Endothelial cell of umbilical vein (primary cell): Measurements from ENCODE around the gene C1orf174. TPM values are rescaled to one million over a fixed set of nuclear protein-coding genes. Genes with fewer than 3 reads are reported as not detected.

Experiments
- BruUV-seq: library from RNA; stranded (reverse); fragments of 400-500 nt; replicated peaks from 2 replicates; lab custom pipeline; 2021; lab: Mats Ljungman, UMichigan
- CTCF ChIA-PET: fragments of 300-600, 350-600 bp; sonication (Branson Sonifier 250); formaldehyde crosslinking; loops from one replicate; lab custom pipeline; 2021; ENCODE audit warnings: antibody characterized with exemption, inconsistent platforms; lab: Charles Lee
- POLR2A ChIA-PET: fragments of 300-600, 350-600 bp; sonication (Branson Sonifier 250); formaldehyde crosslinking; loops from one replicate; lab custom pipeline; 2021; ENCODE audit warnings: antibody characterized with exemption, inconsistent platforms; lab: Charles Lee
- DNase-seq: peaks from one replicate; pipeline ENCODE4 v3.0.0-alpha.2; 2011; ENCODE audit warnings: low read depth, low spot score
- FAIRE-seq: peaks from 2 replicates; lab custom pipeline; 2011; peaks lifted over from hg19 to GRCh38; lab: Jason Lieb, UNC
- H2AFZ ChIP-seq: 2 replicates; pipeline ENCODE4 v1.6.0; 2012; ENCODE audit warnings: low read depth, low read length, control low read depth, inconsistent platforms
- H3K27ac ChIP-seq: 2 replicates; pipeline ENCODE4 v1.5.1; 2011; ENCODE audit warnings: low read depth, mild to moderate bottlenecking, control low read depth, low read length, moderate library complexity; ENCODE audit not compliant: insufficient read depth
- H3K27me3 ChIP-seq, 2 experiments: 2 replicates each; pipeline versions ENCODE4 v1.6.0 to v1.6.1; 2011; ENCODE audit warnings: low read length in 2 of 2, mixed read lengths in 1 of 2; ENCODE audit not compliant: control insufficient read depth in 2 of 2, insufficient read depth in 2 of 2
- H3K36me3 ChIP-seq, 2 experiments: 2 replicates in 1 of 2; 3 replicates in 1 of 2; pipeline ENCODE4 v1.5.1; 2011; ENCODE audit warnings: low read length in 2 of 2, mild to moderate bottlenecking in 1 of 2, moderate library complexity in 1 of 2; ENCODE audit not compliant: control insufficient read depth in 2 of 2, insufficient read depth in 2 of 2; ENCODE audit errors: extremely low read depth in 1 of 2
- H3K4me1 ChIP-seq: 3 replicates; pipeline ENCODE4 v1.5.1; 2011; ENCODE audit warnings: mild to moderate bottlenecking, low read length; ENCODE audit not compliant: control insufficient read depth, insufficient read depth; ENCODE audit errors: extremely low read depth
- H3K4me2 ChIP-seq: 2 replicates; pipeline ENCODE4 v1.6.1; 2011; ENCODE audit warnings: low read length, control low read depth, mixed read lengths; ENCODE audit not compliant: insufficient read depth
- H3K4me3 ChIP-seq, 3 experiments: fragments of 200-600 bp in 1 of 3; sonication (generic), shearing (Covaris generic) in 1 of 3; replicated peaks in 1 of 3; 2 replicates each; pipeline ENCODE4 v1.5.1; 2011 to 2016; ENCODE audit warnings: control low read depth in 3 of 3, low read length in 3 of 3, mild to moderate bottlenecking in 2 of 3, inconsistent platforms in 1 of 3, low read depth in 1 of 3, moderate library complexity in 1 of 3; ENCODE audit not compliant: insufficient read depth in 1 of 3
- H3K79me2 ChIP-seq: 2 replicates; pipeline ENCODE4 v1.6.0; 2012; ENCODE audit warnings: low read length, inconsistent platforms; ENCODE audit not compliant: control insufficient read depth, insufficient read depth
- H3K9ac ChIP-seq: replicated peaks from 2 replicates; pipeline ENCODE3; 2011; ENCODE audit warnings: low read length, control low read depth; ENCODE audit not compliant: insufficient read depth; ENCODE audit errors: extremely low read depth
- H3K9me1 ChIP-seq: replicated peaks from 3 replicates; pipeline ENCODE4 v1.6.0; 2011; ENCODE audit warnings: mild to moderate bottlenecking, low read length; ENCODE audit not compliant: control insufficient read depth, insufficient read depth; ENCODE audit errors: extremely low read depth
- H3K9me3 ChIP-seq: replicated peaks from 2 replicates; pipeline ENCODE4 v1.5.1; 2012; ENCODE audit warnings: low read length, inconsistent platforms; ENCODE audit not compliant: control insufficient read depth, insufficient read depth
- H4K20me1 ChIP-seq: replicated peaks from 2 replicates; pipeline ENCODE3; 2011; ENCODE audit warnings: mild to moderate bottlenecking, low read length; ENCODE audit not compliant: control insufficient read depth, insufficient read depth; ENCODE audit errors: extremely low read depth
- EZH2 ChIP-seq: IDR thresholded peaks from 2 replicates; pipeline ENCODE4 v1.6.1; 2012; ENCODE audit warnings: borderline replicate concordance, low read depth, mild to moderate bottlenecking, moderate library complexity, low read length, inconsistent platforms; ENCODE audit not compliant: severe bottlenecking
- FOS ChIP-seq: IDR thresholded peaks from 2 replicates; pipeline ENCODE4 v1.6.1; 2011; ENCODE audit warnings: mild to moderate bottlenecking, low read length, moderate library complexity, borderline replicate concordance; ENCODE audit not compliant: insufficient read depth
- GATA2 ChIP-seq: IDR thresholded peaks from 2 replicates; pipeline ENCODE4 v1.7.0; 2011; ENCODE audit warnings: low read depth, mild to moderate bottlenecking, moderate library complexity, mixed read lengths, low read length; ENCODE audit not compliant: insufficient read length, insufficient read depth
- JUN ChIP-seq: IDR thresholded peaks from 2 replicates; pipeline ENCODE4 v1.6.1; 2011; ENCODE audit warnings: borderline replicate concordance, low read depth; ENCODE audit not compliant: insufficient read length, insufficient read depth
- MYC ChIP-seq: IDR thresholded peaks from one replicate; pipeline ENCODE4 v1.6.1; 2011; ENCODE audit warnings: mild to moderate bottlenecking, low read depth, low read length
- POLR2A ChIP-seq: IDR thresholded peaks from 2 replicates; pipeline ENCODE4 v1.6.1; 2012; ENCODE audit warnings: low read depth, mild to moderate bottlenecking, control low read depth, low read length
- POLR2AphosphoS5 ChIP-seq: IDR thresholded peaks from 2 replicates; pipeline ENCODE4 v1.6.1; 2012; ENCODE audit warnings: low read depth, mild to moderate bottlenecking, control low read depth, low read length, moderate library complexity; ENCODE audit not compliant: insufficient read depth
- dilution Hi-C: fragments of 300-500 bp; cut with MboI; formaldehyde crosslinking; loops from one replicate; pipeline ENCODE4 v1.15.0; 2019; ENCODE audit warnings: low sequenced_read_pairs; ENCODE audit not compliant: extremely low pct_ligation_motif_present
- intact Hi-C: fragments of 100-400 bp; cut with micrococcal nuclease; formaldehyde crosslinking; loops from one replicate; pipeline ENCODE4 v1.10.0; 2022
- polyA plus RNA-seq, 4 experiments: library from polyadenylated mRNA; depleted of rRNA in 3 of 4; stranded (reverse) in 3 of 4; unstranded in 1 of 4; fragments of >200 nt; gene quantifications; 2 replicates each; pipeline versions ENCODE4 v1.2.1 to v1.2.3, GENCODE V29; 2011 to 2012; ENCODE audit warnings: missing spikeins in 1 of 4
- total RNA-seq: library from RNA; stranded (reverse); gene quantifications from 2 replicates; pipeline ENCODE4 v1.2.3, GENCODE V29; 2021
- TF ChIP-seq, protein P1 (sequence below): IDR thresholded peaks from 2 replicates; pipeline ENCODE4 v1.6.1; 2011; ENCODE audit not compliant: insufficient read depth, insufficient read length
- TF ChIP-seq, protein P2 (sequence below), 2 donors: IDR thresholded peaks; 1 replicate in 1 of 2; 2 replicates in 1 of 2; pipeline ENCODE4 v1.5.1; 2011; ENCODE audit warnings: low read length in 2 of 2, mild to moderate bottlenecking in 2 of 2, moderate library complexity in 2 of 2, control low read depth in 1 of 2, inconsistent platforms in 1 of 2, low read depth in 1 of 2; ENCODE audit not compliant: insufficient read depth in 1 of 2; ENCODE audit errors: extremely low read depth in 1 of 2

C1orf174 gene
- total and polyA plus RNA-seq, 2 donors (not counting 3 experiments of a cell fraction or from before 2014, with no cell fraction given): 28.0 to 31.7 TPM

DNA sequence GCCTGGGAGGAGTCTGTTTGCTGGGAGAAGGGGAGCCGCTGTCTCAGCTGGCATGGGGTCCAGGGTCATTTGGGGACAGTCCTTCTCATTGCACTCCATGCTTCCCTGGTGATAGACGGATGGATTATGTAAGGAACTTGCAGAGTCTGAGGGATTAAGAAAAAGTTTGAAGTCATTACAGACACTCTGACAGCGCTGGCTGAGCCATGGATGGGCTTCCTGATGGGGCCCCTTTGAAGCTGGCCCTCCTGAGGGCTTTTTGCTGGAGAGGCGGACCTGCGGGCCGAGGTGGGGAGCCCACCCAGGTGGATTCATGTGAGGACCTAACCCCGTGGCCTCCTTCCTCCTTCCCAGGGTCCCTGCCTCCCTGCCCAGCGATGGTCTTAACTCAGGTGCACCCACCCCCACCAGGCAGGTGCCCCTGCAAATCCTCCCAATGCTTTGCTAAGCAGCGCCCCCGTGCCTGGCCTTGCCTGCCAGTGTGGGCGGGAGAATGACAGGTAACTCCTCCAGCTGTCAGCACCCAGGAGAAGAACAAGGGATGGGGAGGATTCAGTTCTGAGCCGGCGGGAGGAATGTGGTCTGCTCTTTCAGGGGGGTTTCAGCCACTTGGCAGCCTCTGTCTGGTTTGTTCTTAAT is 24.2 kb upstream of the C1orf174 start:
- DNase-seq (no peak), FAIRE-seq (no peak)
- Histone ChIP-seq H3K36me3 (no peaks in the 10 kb centered on the region), H2AFZ (no peak overlapping the region), H3K4me2 (no peak overlapping the region), H3K9me1 (no peaks in the 10 kb centered on the region), H4K20me1 (no peaks in the 10 kb centered on the region), H3K79me2 (no peaks in the 10 kb centered on the region), H3K27ac (no peak overlapping the region), H3K4me1 (no peaks in the 10 kb centered on the region), H3K4me3 (no peak overlapping the region), H3K9me3 (no peaks in the 10 kb centered on the region), H3K9ac (no peak overlapping the region), H3K27me3 (no peaks in the 10 kb centered on the region)
- intact Hi-C loops (no loop called here), dilution Hi-C loops (no loop called here)
- POLR2A ChIA-PET: no interaction called here
- CTCF ChIA-PET: no interaction called here
- no TSS peak for BruUV-seq
- TF ChIP-seq FOS: no peak
- TF ChIP-seq, protein P1, sequence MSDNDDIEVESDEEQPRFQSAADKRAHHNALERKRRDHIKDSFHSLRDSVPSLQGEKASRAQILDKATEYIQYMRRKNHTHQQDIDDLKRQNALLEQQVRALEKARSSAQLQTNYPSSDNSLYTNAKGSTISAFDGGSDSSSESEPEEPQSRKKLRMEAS: no peak
- TF ChIP-seq JUN: no peak
- TF ChIP-seq EZH2: no peak
- TF ChIP-seq MYC: no peak
- TF ChIP-seq GATA2: no peak
- no peak for TF ChIP-seq POLR2A
- TF ChIP-seq POLR2AphosphoS5: no peak
- TF ChIP-seq, protein P2, sequence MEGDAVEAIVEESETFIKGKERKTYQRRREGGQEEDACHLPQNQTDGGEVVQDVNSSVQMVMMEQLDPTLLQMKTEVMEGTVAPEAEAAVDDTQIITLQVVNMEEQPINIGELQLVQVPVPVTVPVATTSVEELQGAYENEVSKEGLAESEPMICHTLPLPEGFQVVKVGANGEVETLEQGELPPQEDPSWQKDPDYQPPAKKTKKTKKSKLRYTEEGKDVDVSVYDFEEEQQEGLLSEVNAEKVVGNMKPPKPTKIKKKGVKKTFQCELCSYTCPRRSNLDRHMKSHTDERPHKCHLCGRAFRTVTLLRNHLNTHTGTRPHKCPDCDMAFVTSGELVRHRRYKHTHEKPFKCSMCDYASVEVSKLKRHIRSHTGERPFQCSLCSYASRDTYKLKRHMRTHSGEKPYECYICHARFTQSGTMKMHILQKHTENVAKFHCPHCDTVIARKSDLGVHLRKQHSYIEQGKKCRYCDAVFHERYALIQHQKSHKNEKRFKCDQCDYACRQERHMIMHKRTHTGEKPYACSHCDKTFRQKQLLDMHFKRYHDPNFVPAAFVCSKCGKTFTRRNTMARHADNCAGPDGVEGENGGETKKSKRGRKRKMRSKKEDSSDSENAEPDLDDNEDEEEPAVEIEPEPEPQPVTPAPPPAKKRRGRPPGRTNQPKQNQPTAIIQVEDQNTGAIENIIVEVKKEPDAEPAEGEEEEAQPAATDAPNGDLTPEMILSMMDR (IDR thresholded peaks at IDR 0.05; ENCODE audit: extremely low read depth in 1 of 2, insufficient read depth in 1 of 2, low read depth in 1 of 2, low read length in 2 of 2): no peak
